PFSK-1 (cell line): ENCODE results near the gene MARCHF9.
A peak's percentile ranks its signal among the peaks of the same experiment; 100 is the strongest.

ENCODE experiments used
- FOXP2 ChIP-seq: optimal IDR thresholded peaks from 2 replicates; pipeline ENCODE3; 2011; ENCODE audit warnings: borderline replicate concordance, control low read depth, inconsistent platforms; ENCODE audit not compliant: insufficient read depth; ENCODE audit errors: extremely low read length, extremely low read depth
- POLR2AphosphoS5 ChIP-seq: IDR thresholded peaks from 2 replicates; pipeline ENCODE4 v1.6.1; 2012; ENCODE audit warnings: low read depth, mild to moderate bottlenecking, control low read depth, low read length, moderate library complexity
- SIN3A ChIP-seq: IDR thresholded peaks from 2 replicates; pipeline ENCODE4 v1.6.1; 2012; ENCODE audit warnings: mild to moderate bottlenecking, low read length, moderate library complexity, borderline replicate concordance; ENCODE audit not compliant: insufficient read depth
- TAF1 ChIP-seq: IDR thresholded peaks from 2 replicates; pipeline ENCODE4 v1.6.1; 2012; ENCODE audit warnings: low read length, control low read depth, borderline replicate concordance; ENCODE audit not compliant: insufficient read depth
- TF ChIP-seq, protein P1 (sequence below), 2 experiments: IDR thresholded peaks; 2 replicates each; pipeline versions ENCODE4 v1.6.1 to v1.8.0; 2011 to 2012; ENCODE audit warnings: low read depth in 2 of 2, low read length in 2 of 2, control low read depth in 1 of 2, inconsistent platforms in 1 of 2, mild to moderate bottlenecking in 1 of 2, moderate library complexity in 1 of 2; ENCODE audit not compliant: insufficient read depth in 1 of 2

The MARCHF9 gene

DNA sequence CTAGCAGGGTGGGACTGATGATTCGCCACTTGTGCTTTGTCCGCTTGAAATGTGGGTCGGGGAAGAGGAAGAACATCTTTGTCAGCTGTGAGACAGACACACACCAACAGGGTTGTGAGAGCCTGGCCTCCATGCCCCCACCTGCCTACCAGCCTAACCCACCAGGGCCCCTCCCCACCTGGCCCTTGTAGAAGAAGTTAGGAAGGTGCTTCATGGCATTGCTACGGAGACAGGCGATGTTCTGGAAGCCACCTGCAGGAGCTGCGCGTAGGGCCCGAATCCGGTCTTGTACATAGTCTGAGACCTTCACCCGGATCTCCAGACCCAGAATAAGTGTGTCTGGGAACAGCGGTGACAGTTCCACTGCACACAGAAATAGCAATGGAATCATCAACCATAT is 14.7 kb downstream of the MARCHF9 start:
- TF ChIP-seq POLR2AphosphoS5 (no peak), SIN3A (no peak), FOXP2 (no peak), TAF1 (no peak)
- TF ChIP-seq, protein P1, sequence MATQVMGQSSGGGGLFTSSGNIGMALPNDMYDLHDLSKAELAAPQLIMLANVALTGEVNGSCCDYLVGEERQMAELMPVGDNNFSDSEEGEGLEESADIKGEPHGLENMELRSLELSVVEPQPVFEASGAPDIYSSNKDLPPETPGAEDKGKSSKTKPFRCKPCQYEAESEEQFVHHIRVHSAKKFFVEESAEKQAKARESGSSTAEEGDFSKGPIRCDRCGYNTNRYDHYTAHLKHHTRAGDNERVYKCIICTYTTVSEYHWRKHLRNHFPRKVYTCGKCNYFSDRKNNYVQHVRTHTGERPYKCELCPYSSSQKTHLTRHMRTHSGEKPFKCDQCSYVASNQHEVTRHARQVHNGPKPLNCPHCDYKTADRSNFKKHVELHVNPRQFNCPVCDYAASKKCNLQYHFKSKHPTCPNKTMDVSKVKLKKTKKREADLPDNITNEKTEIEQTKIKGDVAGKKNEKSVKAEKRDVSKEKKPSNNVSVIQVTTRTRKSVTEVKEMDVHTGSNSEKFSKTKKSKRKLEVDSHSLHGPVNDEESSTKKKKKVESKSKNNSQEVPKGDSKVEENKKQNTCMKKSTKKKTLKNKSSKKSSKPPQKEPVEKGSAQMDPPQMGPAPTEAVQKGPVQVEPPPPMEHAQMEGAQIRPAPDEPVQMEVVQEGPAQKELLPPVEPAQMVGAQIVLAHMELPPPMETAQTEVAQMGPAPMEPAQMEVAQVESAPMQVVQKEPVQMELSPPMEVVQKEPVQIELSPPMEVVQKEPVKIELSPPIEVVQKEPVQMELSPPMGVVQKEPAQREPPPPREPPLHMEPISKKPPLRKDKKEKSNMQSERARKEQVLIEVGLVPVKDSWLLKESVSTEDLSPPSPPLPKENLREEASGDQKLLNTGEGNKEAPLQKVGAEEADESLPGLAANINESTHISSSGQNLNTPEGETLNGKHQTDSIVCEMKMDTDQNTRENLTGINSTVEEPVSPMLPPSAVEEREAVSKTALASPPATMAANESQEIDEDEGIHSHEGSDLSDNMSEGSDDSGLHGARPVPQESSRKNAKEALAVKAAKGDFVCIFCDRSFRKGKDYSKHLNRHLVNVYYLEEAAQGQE (IDR thresholded peaks at IDR 0.05; ENCODE audit: insufficient read depth in 1 of 2, low read depth in 2 of 2, low read length in 2 of 2): no peak

DNA sequence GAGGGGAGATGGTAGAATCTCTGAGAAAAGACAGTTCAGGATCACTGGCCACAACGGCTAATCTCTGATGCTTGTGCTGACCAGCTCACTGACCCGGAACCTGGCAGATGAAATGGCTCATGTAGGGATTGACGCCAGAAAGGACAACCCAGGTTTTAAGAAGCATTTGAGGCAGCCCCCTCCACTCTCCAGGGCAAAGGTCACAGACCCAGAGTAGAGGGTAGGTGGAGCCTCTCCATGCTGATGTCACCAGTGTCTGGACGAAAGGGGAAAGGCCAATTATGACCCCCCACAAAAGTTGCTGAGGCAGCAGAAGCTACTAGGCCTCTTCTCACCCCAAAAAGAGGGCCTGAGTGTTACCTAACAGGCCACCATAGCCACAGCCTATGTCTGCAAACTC is 15.8 kb downstream of the MARCHF9 start:
- no peak for TF ChIP-seq TAF1
- no peak for TF ChIP-seq POLR2AphosphoS5
- no peak for TF ChIP-seq SIN3A
- TF ChIP-seq FOXP2: no peak
- TF ChIP-seq, protein P1 (IDR thresholded peaks at IDR 0.05; ENCODE audit: insufficient read depth in 1 of 2, low read depth in 2 of 2, low read length in 2 of 2): no peak

DNA sequence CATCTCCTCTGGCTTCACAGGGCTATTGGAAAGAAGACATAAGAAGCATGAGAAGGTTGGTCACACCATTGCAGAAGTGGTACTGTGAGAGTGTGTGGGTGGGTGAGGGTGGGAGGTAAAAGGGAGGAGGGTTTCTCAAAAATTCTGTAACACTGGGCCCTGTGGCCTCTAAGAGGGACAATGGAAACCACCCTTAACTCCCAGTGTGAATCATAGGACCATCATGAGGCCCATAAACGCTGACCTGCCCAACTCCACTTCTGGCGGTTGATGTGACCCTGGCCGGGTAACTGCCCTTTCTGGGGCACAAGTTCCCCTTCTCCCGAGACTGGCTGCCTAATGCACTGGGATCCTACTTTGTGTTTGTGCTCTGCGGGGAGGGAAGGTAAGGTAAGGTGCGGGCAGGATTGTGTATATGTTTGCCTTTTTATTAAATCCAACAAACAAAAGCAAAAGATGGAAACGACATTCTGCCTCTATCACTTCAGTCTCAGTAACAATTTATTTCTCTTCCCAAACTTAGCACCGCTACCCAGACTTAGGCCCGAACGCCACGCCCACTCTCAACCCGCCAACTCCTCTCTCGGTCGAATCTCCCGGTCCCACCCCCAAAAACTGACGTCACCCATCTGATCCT is 16.5 kb downstream of the MARCHF9 start:
- TF ChIP-seq, protein P1 (IDR thresholded peaks at IDR 0.05; ENCODE audit: insufficient read depth in 1 of 2, low read depth in 2 of 2, low read length in 2 of 2): no peak
- TF ChIP-seq POLR2AphosphoS5 (no peak), TAF1 (no peak), FOXP2 (no peak), SIN3A (no peak)

DNA sequence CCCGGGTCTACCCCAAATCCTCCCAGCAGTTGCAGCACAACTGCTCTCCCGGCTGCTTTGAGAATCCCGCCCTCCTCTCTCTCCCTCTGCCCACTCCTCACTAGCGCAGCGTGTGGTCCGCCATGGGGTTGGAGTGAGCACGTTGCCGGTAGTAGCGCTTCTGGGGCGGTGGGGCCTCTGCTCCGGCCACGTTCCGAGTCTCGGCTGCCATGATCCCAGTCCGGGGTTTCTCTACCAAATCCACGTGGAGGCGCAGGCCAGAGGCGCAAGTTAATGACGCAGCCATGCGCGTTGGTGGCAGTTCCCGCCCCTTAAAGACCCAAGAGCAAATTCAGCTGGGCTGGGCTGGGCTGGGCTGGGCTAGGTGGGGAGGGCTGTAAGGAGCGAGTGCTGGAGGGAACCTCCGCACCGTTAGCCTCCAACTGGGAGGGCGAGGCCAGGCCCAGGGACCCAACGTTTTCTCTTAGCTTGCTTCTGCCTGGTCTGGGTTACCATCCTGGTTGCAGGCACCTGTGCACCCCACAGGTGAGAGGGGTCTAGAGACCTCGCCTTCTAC is 17.0 kb downstream of the MARCHF9 start, which contains the start of gene METTL1:
METTL1 (minus strand) TSS at position 233 of the 556 bp plus-strand sequence; CDS start at position 211, 22 bp downstream.
- TF ChIP-seq TAF1: peak; percentile 89; the same call in 1 of the 2 replicates
- TF ChIP-seq SIN3A: peak; percentile 100
- TF ChIP-seq, protein P1 (IDR thresholded peaks at IDR 0.05; ENCODE audit: insufficient read depth in 1 of 2, low read depth in 2 of 2, low read length in 2 of 2): peak in 1 of 2 experiments; percentile 71; a peak in 1 of 4 replicates
- TF ChIP-seq FOXP2: no peak
- TF ChIP-seq POLR2AphosphoS5: peak; percentile 88
